Ascending aorta (tissue), 2 donors: ENCODE data around the gene OR51B4. TPM values are rescaled to one million over a fixed set of nuclear protein-coding genes. Genes with fewer than 3 reads are reported as not detected.

ENCODE experiments used
- DNase-seq, 2 donors: peaks; one replicate each; pipeline ENCODE4 v3.0.0-alpha.2; 2019; ENCODE audit warnings: low spot score in 2 of 2
- H3K27ac ChIP-seq, 2 donors: fragments of 200-600 bp; sonication (generic); one replicate each; pipeline ENCODE4 v1.5.1; 2016 to 2017; ENCODE audit warnings: mild to moderate bottlenecking in 1 of 2
- H3K27me3 ChIP-seq: fragments of 200-600 bp; sonication (generic); one replicate; pipeline ENCODE4 v1.5.1; 2017
- H3K36me3 ChIP-seq, 2 donors: fragments of 200-600 bp; sonication (generic); one replicate each; pipeline ENCODE4 v1.5.1; 2016
- H3K4me1 ChIP-seq, 2 donors: fragments of 200-600 bp; sonication (generic); one replicate each; pipeline ENCODE4 v1.5.1; 2016 to 2017; ENCODE audit warnings: mild to moderate bottlenecking in 1 of 2
- H3K4me3 ChIP-seq, 2 donors: fragments of 200-600 bp; sonication (generic); one replicate each; pipeline ENCODE4 v1.5.1; 2016 to 2017; ENCODE audit warnings: mild to moderate bottlenecking in 1 of 2
- H3K9me3 ChIP-seq, 2 donors: fragments of 200-600 bp; sonication (generic); one replicate each; pipeline ENCODE4 v1.5.1; 2016
- intact Hi-C: fragments of 100-400 bp; cut with DNase I; formaldehyde crosslinking; loops from one replicate; pipeline ENCODE4 v1.15.1; 2023
- total RNA-seq: library from RNA; depleted of rRNA; stranded (reverse); fragments of >200 nt; gene quantifications from one replicate; pipeline ENCODE4 v1.1.0, GENCODE V29; 2016
- TF ChIP-seq, protein P1 (sequence below), 3 experiments: fragments of 200-600 bp in 2 of 3; fragments of 450-650 bp in 1 of 3; sonication (generic) in 2 of 3; IDR thresholded peaks; one replicate each; pipeline ENCODE4 v1.5.1; 2016 to 2019; ENCODE audit warnings: antibody characterized with exemption in 3 of 3, mild to moderate bottlenecking in 1 of 3, moderate library complexity in 1 of 3

The OR51B4 gene
- total RNA-seq, 1 donor from 2014 or later, result not detected

DNA sequence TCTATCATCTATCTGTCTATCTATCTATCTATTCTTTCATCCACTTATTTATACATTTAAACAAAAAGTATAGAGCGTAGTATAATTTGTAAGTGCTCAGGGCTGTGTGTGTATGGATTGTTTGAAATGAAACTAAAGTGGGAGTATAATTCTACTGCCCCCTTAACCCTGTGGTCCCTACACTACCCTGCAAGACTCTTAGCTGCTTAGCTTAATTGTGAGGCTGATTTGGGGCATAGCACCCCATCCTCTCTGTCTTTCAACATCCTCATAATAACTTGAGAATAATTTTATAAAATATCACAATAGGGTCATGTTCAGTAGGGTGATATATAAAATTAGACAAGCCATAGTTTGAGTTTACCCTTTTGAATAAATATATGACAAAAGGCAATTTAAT is 11.6 kb downstream of the OR51B4 start:
- no peaks in the 10 kb centered on the region for H3K4me1 ChIP-seq
- no peaks in the 10 kb centered on the region for H3K36me3 ChIP-seq
- no peak for DNase-seq
- no peak overlapping the region for H3K4me3 ChIP-seq
- TF ChIP-seq, protein P1, sequence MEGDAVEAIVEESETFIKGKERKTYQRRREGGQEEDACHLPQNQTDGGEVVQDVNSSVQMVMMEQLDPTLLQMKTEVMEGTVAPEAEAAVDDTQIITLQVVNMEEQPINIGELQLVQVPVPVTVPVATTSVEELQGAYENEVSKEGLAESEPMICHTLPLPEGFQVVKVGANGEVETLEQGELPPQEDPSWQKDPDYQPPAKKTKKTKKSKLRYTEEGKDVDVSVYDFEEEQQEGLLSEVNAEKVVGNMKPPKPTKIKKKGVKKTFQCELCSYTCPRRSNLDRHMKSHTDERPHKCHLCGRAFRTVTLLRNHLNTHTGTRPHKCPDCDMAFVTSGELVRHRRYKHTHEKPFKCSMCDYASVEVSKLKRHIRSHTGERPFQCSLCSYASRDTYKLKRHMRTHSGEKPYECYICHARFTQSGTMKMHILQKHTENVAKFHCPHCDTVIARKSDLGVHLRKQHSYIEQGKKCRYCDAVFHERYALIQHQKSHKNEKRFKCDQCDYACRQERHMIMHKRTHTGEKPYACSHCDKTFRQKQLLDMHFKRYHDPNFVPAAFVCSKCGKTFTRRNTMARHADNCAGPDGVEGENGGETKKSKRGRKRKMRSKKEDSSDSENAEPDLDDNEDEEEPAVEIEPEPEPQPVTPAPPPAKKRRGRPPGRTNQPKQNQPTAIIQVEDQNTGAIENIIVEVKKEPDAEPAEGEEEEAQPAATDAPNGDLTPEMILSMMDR (IDR thresholded peaks at IDR 0.05), result no peak
- no peaks in the 10 kb centered on the region for H3K9me3 ChIP-seq
- H3K27ac ChIP-seq, result no peak overlapping the region
- no peaks in the 10 kb centered on the region for H3K27me3 ChIP-seq
- intact Hi-C loops, result no loop called here

DNA sequence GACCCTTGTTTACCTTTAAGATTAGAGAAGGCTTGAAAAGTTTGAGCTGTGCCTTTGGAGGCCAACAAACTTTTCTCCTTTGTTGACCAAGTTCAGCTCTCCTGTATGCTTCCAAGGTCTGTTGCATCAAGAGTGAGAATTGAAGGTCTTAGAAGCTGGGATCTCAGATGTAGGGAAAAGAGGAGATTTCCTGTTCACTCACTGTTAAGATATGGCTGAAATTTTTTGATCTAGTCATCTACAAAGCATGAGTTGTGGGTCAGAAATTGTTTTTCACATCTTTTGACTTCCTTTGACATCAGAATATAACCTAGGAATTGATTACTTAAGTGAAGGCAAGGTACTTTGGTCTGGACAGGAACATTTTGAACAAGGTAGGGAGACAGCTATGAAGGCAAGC is 12.1 kb downstream of the OR51B4 start:
- Histone ChIP-seq H3K9me3 (no peaks in the 10 kb centered on the region), H3K27me3 (no peaks in the 10 kb centered on the region), H3K36me3 (no peaks in the 10 kb centered on the region), H3K27ac (no peak overlapping the region), H3K4me3 (no peak overlapping the region), H3K4me1 (no peaks in the 10 kb centered on the region)
- no peak for DNase-seq
- TF ChIP-seq, protein P1 (IDR thresholded peaks at IDR 0.05), result no peak
- intact Hi-C loops, result no loop called here

DNA sequence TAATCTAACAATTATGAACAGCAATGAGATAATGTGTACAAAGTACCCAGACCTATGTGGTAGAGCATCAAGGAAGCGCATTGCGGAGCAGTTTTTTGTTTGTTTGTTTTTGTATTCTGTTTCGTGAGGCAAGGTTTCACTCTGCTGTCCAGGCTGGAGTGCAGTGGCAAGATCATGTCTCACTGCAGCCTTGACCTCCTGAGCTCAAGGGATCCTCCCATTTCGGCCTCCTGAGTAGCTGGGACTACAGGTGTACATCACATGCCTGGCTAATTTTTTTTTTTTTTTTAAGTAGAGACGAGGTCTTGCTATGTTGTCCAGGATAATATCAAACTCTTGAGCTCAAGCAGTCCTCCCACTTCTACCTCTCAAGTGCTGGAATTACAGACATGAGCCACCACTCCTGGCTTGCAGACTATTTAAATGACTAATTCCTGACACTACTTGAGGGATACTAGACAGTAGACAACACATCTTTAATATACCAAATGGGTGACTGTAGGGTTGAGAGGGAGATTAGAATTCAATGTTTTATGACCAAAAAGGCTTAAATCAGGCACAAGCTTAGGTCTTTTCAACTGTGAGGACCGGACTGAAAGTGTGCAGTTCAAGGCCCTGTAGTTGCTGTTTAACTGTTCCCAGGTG is 12.7 kb downstream of the OR51B4 start:
- no peaks in the 10 kb centered on the region for H3K9me3 ChIP-seq
- H3K36me3 ChIP-seq, result no peaks in the 10 kb centered on the region
- H3K4me1 ChIP-seq, result no peaks in the 10 kb centered on the region
- no peak for DNase-seq
- no peak overlapping the region for H3K27ac ChIP-seq
- no peaks in the 10 kb centered on the region for H3K27me3 ChIP-seq
- H3K4me3 ChIP-seq, result no peak overlapping the region
- intact Hi-C loops, result no loop called here
- TF ChIP-seq, protein P1 (IDR thresholded peaks at IDR 0.05), result no peak

DNA sequence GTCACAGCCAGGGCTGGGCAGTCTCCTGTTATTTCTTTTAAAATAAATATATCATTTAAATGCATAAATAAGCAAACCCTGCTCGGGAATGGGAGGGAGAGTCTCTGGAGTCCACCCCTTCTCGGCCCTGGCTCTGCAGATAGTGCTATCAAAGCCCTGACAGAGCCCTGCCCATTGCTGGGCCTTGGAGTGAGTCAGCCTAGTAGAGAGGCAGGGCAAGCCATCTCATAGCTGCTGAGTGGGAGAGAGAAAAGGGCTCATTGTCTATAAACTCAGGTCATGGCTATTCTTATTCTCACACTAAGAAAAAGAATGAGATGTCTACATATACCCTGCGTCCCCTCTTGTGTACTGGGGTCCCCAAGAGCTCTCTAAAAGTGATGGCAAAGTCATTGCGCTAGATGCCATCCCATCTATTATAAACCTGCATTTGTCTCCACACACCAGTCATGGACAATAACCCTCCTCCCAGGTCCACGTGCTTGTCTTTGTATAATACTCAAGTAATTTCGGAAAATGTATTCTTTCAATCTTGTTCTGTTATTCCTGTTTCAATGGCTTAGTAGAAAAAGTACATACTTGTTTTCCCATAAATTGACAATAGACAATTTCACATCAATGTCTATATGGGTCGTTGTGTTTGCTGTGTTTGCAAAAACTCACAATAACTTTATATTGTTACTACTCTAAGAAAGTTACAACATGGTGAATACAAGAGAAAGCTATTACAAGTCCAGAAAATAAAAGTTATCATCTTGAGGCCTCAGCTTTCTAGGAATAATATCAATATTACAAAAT is 13.4 kb downstream of the OR51B4 start:
- no peaks in the 10 kb centered on the region for H3K9me3 ChIP-seq
- no peak overlapping the region for H3K27ac ChIP-seq
- DNase-seq, result no peak
- H3K4me1 ChIP-seq, result no peaks in the 10 kb centered on the region
- intact Hi-C loops, result no loop called here
- H3K4me3 ChIP-seq, result no peak overlapping the region
- H3K27me3 ChIP-seq, result no peaks in the 10 kb centered on the region
- TF ChIP-seq, protein P1 (IDR thresholded peaks at IDR 0.05), result no peak
- H3K36me3 ChIP-seq, result no peaks in the 10 kb centered on the region

DNA sequence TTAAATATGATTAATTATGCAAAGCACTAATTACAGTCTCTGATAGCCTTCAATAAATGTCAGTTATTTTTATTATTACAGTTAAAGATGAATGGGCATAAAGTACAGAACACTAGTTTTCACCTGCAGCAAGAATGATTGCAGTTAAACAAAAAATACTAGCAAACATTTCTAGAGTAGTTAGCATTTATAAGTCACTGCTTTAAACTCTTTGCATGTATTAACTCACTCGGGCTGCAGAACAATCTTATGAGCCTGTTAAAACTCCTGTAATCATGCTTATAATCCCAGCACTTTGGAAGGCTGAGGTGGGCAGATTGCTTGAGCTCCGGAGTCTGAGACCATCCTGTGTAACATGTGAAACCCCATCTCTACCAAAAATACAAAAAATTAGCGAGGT is 14.8 kb downstream of the OR51B4 start:
- H3K4me1 ChIP-seq, result no peaks in the 10 kb centered on the region
- no peaks in the 10 kb centered on the region for H3K27me3 ChIP-seq
- no peaks in the 10 kb centered on the region for H3K36me3 ChIP-seq
- H3K4me3 ChIP-seq, result no peak overlapping the region
- intact Hi-C loops, result no loop called here
- no peaks in the 10 kb centered on the region for H3K9me3 ChIP-seq
- TF ChIP-seq, protein P1 (IDR thresholded peaks at IDR 0.05), result no peak
- no peak overlapping the region for H3K27ac ChIP-seq
- DNase-seq, result no peak
